Breast epithelium (tissue), 4 donors: ENCODE measurements around the gene PFN1. TPM values are rescaled to one million over a fixed set of nuclear protein-coding genes. Genes with fewer than 3 reads are reported as not detected.

Source experiments
- DNase-seq, 2 donors: peaks; one replicate each; pipeline ENCODE4 v3.0.0-alpha.2; 2019; ENCODE audit warnings: low spot score in 2 of 2
- H3K27ac ChIP-seq, 2 donors: fragments of 200-600 bp; sonication (generic) in 1 of 2; one replicate each; pipeline ENCODE4 v1.5.1; 2016 to 2019; ENCODE audit warnings: mild to moderate bottlenecking in 1 of 2
- H3K27me3 ChIP-seq, 2 donors: fragments of 200-600 bp; sonication (generic) in 1 of 2; one replicate each; pipeline versions ENCODE4 v1.5.1 to v1.6.0; 2017 to 2019; ENCODE audit warnings: control low read depth in 1 of 2, mild to moderate bottlenecking in 1 of 2
- H3K36me3 ChIP-seq: fragments of 200-600 bp; one replicate; pipeline ENCODE4 v1.5.1; 2019
- H3K4me1 ChIP-seq, 2 donors: fragments of 200-600 bp; sonication (generic); one replicate each; pipeline ENCODE4 v1.5.1; 2016 to 2019; ENCODE audit warnings: control low read depth in 1 of 2
- H3K4me3 ChIP-seq, 3 donors: fragments of 200-600 bp; sonication (generic); 1 replicate in 2 of 3; 2 replicates in 1 of 3; pipeline ENCODE4 v1.5.1; 2016 to 2019; ENCODE audit warnings: mild to moderate bottlenecking in 3 of 3, moderate library complexity in 2 of 3
- H3K9me3 ChIP-seq, 2 donors: fragments of 200-600 bp; sonication (generic) in 1 of 2; one replicate each; pipeline ENCODE4 v1.5.1; 2016 to 2019; ENCODE audit warnings: control low read depth in 1 of 2
- CTCF ChIP-seq, 3 donors: fragments of 450-650 bp; IDR thresholded peaks; one replicate each; pipeline ENCODE4 v1.5.1; 2016 to 2017; ENCODE audit warnings: antibody characterized with exemption in 3 of 3, mild to moderate bottlenecking in 3 of 3, moderate library complexity in 3 of 3
- POLR2A ChIP-seq: fragments of 450-650 bp; IDR thresholded peaks from one replicate; pipeline ENCODE4 v1.6.1; 2016; ENCODE audit warnings: antibody characterized with exemption, mild to moderate bottlenecking, moderate library complexity
- POLR2AphosphoS5 ChIP-seq, 3 donors: sonication (generic); formaldehyde crosslinking; IDR thresholded peaks; one replicate each; pipeline ENCODE4 v1.6.1; 2017; ENCODE audit warnings: antibody characterized with exemption in 3 of 3
- intact Hi-C: fragments of 100-400 bp; cut with DNase I; formaldehyde crosslinking; loops from one replicate; pipeline ENCODE4 v1.15.1; 2023; ENCODE audit warnings: low total_unique reads
- total RNA-seq, 3 donors: library from RNA; depleted of rRNA; stranded (reverse); fragments of >200 nt; gene quantifications; one replicate each; pipeline ENCODE4 v1.1.0, GENCODE V29; 2016

Gene PFN1
- total RNA-seq, 3 donors from 2014 or later, result 290 to 487 (median 379) TPM

- Histone ChIP-seq H3K9me3 (no peaks in the 10 kb centered on the region), H3K4me1 (peaks cover 14 to 35% of the 10 kb centered on the region in 2 donors), H3K36me3 (no peaks in the 10 kb centered on the region), H3K4me3 (peak overlapping the region in 2 of 3 donors; percentile 11 to 98), H3K27me3 (no peaks in the 10 kb centered on the region), H3K27ac (peak overlapping the region; percentile 97 to 99)
- TF ChIP-seq CTCF (IDR thresholded peaks at IDR 0.05), result no peak
- peak in 2 of 3 donors; percentile 32 to 75 for TF ChIP-seq POLR2AphosphoS5 (IDR thresholded peaks at IDR 0.05)
- DNase-seq, result peak; percentile 72 to 81
- intact Hi-C loops, result no loop called here
Observed at GRCh38 chr17:4945176-4945943, 3.0 kb downstream of the PFN1 start.

- Histone ChIP-seq H3K4me1 (peaks cover 14 to 32% of the 10 kb centered on the region in 2 donors), H3K36me3 (no peaks in the 10 kb centered on the region), H3K27me3 (no peaks in the 10 kb centered on the region), H3K27ac (peak overlapping the region; percentile 97 to 99), H3K4me3 (peak overlapping the region in 1 of 3 donors; percentile 98), H3K9me3 (no peaks in the 10 kb centered on the region)
- TF ChIP-seq POLR2AphosphoS5 (IDR thresholded peaks at IDR 0.05) (no peak), CTCF (IDR thresholded peaks at IDR 0.05) (no peak), POLR2A (no peak)
- DNase-seq, result no peak
- intact Hi-C loops, result no loop called here
Observed at GRCh38 chr17:4944554-4945175, 3.7 kb downstream of the PFN1 start.

- DNase-seq, result no peak
- Histone ChIP-seq H3K4me3 (no peak overlapping the region), H3K4me1 (peaks cover 15 to 35% of the 10 kb centered on the region in 2 donors), H3K36me3 (no peaks in the 10 kb centered on the region), H3K27me3 (no peaks in the 10 kb centered on the region), H3K9me3 (no peaks in the 10 kb centered on the region), H3K27ac (peak overlapping the region; percentile 97 to 99)
- intact Hi-C loops, result no loop called here
- TF ChIP-seq POLR2A, result no peak
- no peak for TF ChIP-seq POLR2AphosphoS5 (IDR thresholded peaks at IDR 0.05)
- no peak for TF ChIP-seq CTCF (IDR thresholded peaks at IDR 0.05)
Observed at GRCh38 chr17:4944163-4944553, 4.2 kb downstream of the PFN1 start.

- TF ChIP-seq POLR2AphosphoS5 (IDR thresholded peaks at IDR 0.05), result no peak
- TF ChIP-seq CTCF (IDR thresholded peaks at IDR 0.05), result no peak
- no peak for TF ChIP-seq POLR2A
- H3K4me3 ChIP-seq, result no peak overlapping the region
- no peaks in the 10 kb centered on the region for H3K9me3 ChIP-seq
- intact Hi-C loops, result loop anchor here (2.0 kb wide), 1 partner anchor 24 kb away; the partner anchor contains the start of gene SPAG7
- H3K36me3 ChIP-seq, result no peaks in the 10 kb centered on the region
- no peak for DNase-seq
- peaks cover 25 to 47% of the 10 kb centered on the region in 2 donors for H3K4me1 ChIP-seq
- peak overlapping the region in 1 of 2 donors; percentile 20 for H3K27ac ChIP-seq
- H3K27me3 ChIP-seq, result no peaks in the 10 kb centered on the region
Observed at GRCh38 chr17:4942760-4943508, 5.4 kb downstream of the PFN1 start.
